Osteocyte (in vitro differentiated cells): ENCODE measurements around the gene PIGU. TPM values are rescaled to one million over a fixed set of nuclear protein-coding genes. Genes with fewer than 3 reads are reported as not detected.

Experiments used
- DNase-seq: peaks from one replicate; pipeline ENCODE4 v3.0.0; 2021; ENCODE audit warnings: mixed read lengths; ENCODE audit not compliant: unreplicated experiment; ENCODE audit errors: extremely low spot score
- H3K27ac Mint-ChIP-seq: one replicate; pipeline ENCODE4 v1.8.0; 2021; ENCODE audit warnings: mild to moderate bottlenecking, mixed read lengths; ENCODE audit not compliant: unreplicated experiment
- H3K27me3 Mint-ChIP-seq: one replicate; pipeline ENCODE4 v1.8.0; 2021; ENCODE audit warnings: mixed read lengths; ENCODE audit not compliant: unreplicated experiment
- H3K36me3 Mint-ChIP-seq: one replicate; pipeline ENCODE4 v1.8.0; 2021; ENCODE audit warnings: mixed read lengths; ENCODE audit not compliant: unreplicated experiment
- H3K4me1 Mint-ChIP-seq: one replicate; pipeline ENCODE4 v1.8.0; 2021; ENCODE audit warnings: mixed read lengths; ENCODE audit not compliant: unreplicated experiment
- H3K4me3 Mint-ChIP-seq: one replicate; pipeline ENCODE4 v1.8.0; 2021; ENCODE audit warnings: mild to moderate bottlenecking, moderate library complexity, mixed read lengths; ENCODE audit not compliant: unreplicated experiment
- H3K9me3 Mint-ChIP-seq: one replicate; pipeline ENCODE4 v1.8.0; 2021; ENCODE audit warnings: mixed read lengths; ENCODE audit not compliant: unreplicated experiment
- total RNA-seq: library from RNA; stranded (reverse); gene quantifications from 2 replicates; pipeline ENCODE4 v1.2.1, GENCODE V29; 2021
- TF ChIP-seq, protein P1 (sequence below): fragments of 200-600 bp; sonication (generic); IDR thresholded peaks from 2 replicates; pipeline ENCODE4 v1.5.0; 2021; ENCODE audit warnings: antibody characterized with exemption, mild to moderate bottlenecking, moderate library complexity

The PIGU gene
- total RNA-seq, 1 donor from 2014 or later: 15.5 TPM

DNA sequence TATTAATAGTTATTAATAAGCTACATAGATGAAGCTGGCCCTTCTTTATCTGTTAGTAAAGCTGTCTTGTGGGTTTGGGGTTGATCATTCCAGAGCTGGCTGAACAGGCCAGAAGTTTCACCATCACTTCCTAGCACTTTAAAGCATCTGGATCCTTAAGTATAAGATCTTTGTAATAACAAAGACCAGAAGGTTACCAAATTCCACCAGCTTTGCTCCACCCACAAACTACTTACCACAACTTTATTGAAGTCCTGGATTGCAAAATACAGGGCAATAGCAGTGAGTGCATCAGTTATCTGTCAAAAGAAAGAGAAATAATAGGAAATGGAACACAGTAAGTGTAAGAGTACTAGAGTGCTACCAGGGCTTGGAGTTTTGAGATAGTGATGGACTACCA is 33.0 kb downstream of the PIGU start:
- Mint-ChIP-seq H3K27me3 (no peaks in the 10 kb centered on the region), H3K4me3 (no peak overlapping the region), H3K9me3 (no peaks in the 10 kb centered on the region), H3K4me1 (no peaks in the 10 kb centered on the region), H3K27ac (no peak overlapping the region), H3K36me3 (no peaks in the 10 kb centered on the region)
- TF ChIP-seq, protein P1, sequence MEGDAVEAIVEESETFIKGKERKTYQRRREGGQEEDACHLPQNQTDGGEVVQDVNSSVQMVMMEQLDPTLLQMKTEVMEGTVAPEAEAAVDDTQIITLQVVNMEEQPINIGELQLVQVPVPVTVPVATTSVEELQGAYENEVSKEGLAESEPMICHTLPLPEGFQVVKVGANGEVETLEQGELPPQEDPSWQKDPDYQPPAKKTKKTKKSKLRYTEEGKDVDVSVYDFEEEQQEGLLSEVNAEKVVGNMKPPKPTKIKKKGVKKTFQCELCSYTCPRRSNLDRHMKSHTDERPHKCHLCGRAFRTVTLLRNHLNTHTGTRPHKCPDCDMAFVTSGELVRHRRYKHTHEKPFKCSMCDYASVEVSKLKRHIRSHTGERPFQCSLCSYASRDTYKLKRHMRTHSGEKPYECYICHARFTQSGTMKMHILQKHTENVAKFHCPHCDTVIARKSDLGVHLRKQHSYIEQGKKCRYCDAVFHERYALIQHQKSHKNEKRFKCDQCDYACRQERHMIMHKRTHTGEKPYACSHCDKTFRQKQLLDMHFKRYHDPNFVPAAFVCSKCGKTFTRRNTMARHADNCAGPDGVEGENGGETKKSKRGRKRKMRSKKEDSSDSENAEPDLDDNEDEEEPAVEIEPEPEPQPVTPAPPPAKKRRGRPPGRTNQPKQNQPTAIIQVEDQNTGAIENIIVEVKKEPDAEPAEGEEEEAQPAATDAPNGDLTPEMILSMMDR: no peak
- no peak for DNase-seq

DNA sequence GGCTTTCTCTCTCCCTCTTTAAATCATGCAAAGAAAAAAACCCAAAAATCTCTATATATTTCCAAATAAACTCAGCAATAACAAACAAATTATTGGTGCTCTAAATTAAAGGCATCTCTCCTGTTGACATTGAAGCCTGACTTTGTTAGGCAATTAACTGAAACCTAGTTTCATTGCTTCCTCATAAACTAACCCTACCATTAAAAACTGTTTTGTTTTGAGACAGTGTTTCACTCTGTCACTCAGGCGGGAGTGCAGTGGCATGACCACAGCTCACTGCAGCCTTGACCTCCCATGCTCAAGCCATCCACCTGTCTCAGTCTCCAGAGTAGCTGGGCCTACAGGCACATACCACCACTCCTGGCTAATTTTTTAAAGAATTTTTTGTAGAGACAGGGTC is 34.9 kb downstream of the PIGU start:
- Mint-ChIP-seq H3K27me3 (no peaks in the 10 kb centered on the region), H3K36me3 (no peaks in the 10 kb centered on the region), H3K4me1 (no peaks in the 10 kb centered on the region), H3K9me3 (no peaks in the 10 kb centered on the region), H3K4me3 (no peak overlapping the region), H3K27ac (no peak overlapping the region)
- TF ChIP-seq, protein P1: no peak
- no peak for DNase-seq

DNA sequence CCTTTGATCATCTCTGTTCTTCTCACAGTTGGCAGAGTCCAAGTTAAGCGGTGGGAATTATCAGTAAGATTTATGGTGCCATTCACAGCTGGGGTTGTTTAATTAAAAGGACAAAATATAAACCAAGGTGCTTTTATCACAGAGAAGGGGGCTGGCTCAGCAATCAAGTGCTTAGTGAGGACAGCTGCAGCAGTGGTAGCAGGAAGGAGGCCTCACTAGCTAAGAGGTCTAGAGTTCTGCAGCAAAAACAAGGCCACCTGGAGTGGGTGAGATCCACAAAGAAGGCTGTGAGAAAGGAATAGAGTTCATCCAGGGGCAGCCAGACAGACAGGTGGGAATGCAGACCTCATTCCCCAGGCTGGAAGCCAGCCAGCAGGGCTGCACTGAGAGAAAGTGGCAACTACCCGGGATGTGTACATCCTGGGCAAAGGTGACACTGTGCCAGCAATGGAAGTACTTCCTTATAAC is 37.1 kb downstream of the PIGU start:
- Mint-ChIP-seq H3K4me1 (no peaks in the 10 kb centered on the region), H3K27ac (no peak overlapping the region), H3K27me3 (no peaks in the 10 kb centered on the region), H3K9me3 (no peaks in the 10 kb centered on the region), H3K36me3 (peaks cover 5% of the 10 kb centered on the region), H3K4me3 (no peak overlapping the region)
- no peak for DNase-seq
- TF ChIP-seq, protein P1: no peak

DNA sequence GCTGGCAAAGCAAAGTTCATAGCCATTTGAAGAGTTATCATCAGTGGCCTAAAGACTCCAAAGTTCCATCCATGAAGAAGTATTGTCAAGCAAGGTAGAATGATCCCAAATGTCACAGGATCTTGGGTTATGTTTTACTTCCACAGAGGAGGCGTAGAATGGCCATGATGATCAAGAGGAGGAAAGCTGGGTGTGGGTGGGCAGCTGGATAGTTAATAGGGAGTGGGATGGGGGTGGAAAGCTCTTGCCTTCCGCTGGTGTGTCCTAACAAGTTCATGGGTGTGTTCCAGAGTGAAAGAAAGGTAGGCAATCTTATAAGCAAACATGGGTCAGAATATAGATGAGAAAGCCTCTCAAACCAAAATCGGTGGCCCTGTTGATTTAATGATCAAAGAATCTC is 38.4 kb downstream of the PIGU start:
- H3K36me3 Mint-ChIP-seq: peaks cover 5% of the 10 kb centered on the region

DNA sequence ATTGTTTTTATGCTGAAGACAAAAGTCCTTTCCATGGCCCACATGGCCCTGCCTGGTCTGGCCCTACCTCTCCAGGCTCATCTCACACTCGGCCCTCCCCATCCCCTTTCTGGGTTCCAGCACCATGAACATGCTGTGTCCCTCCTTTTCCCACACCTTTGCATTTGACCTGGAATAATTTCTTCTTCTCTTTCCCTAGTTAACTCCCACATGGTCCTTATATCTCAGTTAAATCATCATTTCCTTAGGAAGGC is 38.9 kb downstream of the PIGU start:
- Mint-ChIP-seq H3K4me1 (no peaks in the 10 kb centered on the region), H3K36me3 (peaks cover 9% of the 10 kb centered on the region), H3K27ac (no peak overlapping the region), H3K9me3 (no peaks in the 10 kb centered on the region), H3K4me3 (no peak overlapping the region), H3K27me3 (no peaks in the 10 kb centered on the region)
- TF ChIP-seq, protein P1: no peak
- no peak for DNase-seq

More for the DNA sequence above, 38.4 kb downstream of the PIGU start:
- no peaks in the 10 kb centered on the region for H3K27me3 Mint-ChIP-seq
- no peaks in the 10 kb centered on the region for H3K4me1 Mint-ChIP-seq
- no peak overlapping the region for H3K27ac Mint-ChIP-seq
- no peak for DNase-seq
- no peaks in the 10 kb centered on the region for H3K9me3 Mint-ChIP-seq
- H3K4me3 Mint-ChIP-seq: no peak overlapping the region
- TF ChIP-seq, protein P1: no peak
